NCI-H2029 treated with DMSO at 0.1 percent for 48 hours (cell line): Measurements from ENCODE around the gene HABP4.

Experiments
- DNase-seq: peaks from one replicate; lab custom pipeline; 2025; lab: John Stamatoyannopoulos, UW

HABP4 gene, protein sequence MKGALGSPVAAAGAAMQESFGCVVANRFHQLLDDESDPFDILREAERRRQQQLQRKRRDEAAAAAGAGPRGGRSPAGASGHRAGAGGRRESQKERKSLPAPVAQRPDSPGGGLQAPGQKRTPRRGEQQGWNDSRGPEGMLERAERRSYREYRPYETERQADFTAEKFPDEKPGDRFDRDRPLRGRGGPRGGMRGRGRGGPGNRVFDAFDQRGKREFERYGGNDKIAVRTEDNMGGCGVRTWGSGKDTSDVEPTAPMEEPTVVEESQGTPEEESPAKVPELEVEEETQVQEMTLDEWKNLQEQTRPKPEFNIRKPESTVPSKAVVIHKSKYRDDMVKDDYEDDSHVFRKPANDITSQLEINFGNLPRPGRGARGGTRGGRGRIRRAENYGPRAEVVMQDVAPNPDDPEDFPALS

DNA sequence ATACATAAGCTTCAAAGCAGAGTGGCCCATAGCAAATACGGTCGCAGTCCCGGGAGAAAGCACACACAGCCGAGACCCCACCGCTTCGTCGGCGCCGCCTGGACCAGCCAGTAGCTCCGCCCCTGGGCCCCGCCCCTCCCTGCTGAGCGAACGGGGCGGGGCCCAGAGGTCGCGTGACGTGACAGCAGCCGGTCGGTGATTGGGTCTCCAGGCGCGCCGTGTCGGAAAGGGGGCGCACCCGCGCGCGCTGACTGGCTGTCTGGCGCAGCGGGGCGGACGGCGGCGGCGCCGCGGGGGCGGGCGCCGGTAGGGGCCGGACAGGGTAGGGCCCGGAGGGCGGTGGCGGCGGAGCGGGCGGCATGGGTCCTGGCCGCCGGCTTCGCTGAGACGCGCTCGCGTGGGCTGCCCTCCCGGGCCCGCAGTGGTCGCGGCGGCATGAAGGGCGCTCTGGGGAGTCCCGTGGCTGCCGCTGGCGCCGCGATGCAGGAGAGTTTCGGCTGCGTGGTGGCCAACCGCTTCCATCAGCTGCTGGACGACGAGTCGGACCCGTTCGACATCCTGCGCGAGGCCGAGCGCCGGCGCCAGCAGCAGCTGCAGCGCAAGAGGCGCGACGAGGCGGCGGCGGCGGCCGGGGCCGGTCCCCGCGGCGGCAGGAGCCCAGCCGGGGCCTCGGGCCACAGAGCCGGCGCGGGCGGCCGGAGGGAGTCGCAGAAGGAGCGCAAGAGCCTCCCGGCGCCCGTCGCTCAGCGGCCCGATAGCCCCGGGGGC, at the start of gene HABP4:
HABP4 (plus strand) TSS at position 325 of the 768 bp plus-strand sequence; CDS start at position 436, 111 bp downstream.
- DNase-seq: peak; percentile 81

DNA sequence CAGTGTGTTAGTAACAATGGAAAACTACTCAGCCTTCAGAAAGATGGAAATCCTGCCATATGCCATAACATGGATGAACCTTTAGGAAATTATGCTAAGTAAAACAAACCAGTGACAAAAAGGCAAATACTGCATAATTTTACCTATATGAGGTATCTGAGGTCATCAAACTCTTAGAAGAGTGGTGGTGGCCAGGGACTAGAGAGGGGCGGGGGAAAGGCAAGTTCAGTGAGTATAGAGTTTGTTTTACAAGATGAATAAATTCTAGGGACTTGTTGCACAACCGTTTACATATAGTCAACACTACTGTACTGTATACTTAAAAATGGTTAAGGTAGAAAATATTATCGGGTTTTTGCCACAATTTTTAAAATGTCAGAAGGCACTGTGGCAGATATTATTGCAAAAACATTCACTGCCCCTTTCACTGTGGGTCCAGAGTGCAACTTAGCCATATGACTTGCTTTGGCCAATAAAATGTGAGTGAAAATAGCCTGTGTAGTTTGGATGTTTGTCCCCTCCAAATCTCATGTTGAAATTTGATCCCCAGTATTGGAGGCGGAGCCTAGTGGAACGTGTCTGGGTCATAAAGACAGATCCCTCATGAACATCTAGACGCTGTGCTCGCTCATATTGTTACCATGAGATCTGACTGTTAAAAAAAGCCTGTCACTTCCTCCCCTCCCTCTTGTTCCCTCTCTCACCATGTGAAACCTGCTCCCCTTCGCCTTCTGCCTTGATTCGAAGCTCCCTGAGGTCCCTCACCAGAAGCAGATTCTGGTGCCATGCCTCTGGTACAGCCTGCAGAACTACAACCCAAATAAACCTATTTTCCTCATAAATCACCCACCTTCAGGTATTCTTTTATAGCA, 41.3 kb upstream of the HABP4 start:
- DNase-seq: no peak

DNA sequence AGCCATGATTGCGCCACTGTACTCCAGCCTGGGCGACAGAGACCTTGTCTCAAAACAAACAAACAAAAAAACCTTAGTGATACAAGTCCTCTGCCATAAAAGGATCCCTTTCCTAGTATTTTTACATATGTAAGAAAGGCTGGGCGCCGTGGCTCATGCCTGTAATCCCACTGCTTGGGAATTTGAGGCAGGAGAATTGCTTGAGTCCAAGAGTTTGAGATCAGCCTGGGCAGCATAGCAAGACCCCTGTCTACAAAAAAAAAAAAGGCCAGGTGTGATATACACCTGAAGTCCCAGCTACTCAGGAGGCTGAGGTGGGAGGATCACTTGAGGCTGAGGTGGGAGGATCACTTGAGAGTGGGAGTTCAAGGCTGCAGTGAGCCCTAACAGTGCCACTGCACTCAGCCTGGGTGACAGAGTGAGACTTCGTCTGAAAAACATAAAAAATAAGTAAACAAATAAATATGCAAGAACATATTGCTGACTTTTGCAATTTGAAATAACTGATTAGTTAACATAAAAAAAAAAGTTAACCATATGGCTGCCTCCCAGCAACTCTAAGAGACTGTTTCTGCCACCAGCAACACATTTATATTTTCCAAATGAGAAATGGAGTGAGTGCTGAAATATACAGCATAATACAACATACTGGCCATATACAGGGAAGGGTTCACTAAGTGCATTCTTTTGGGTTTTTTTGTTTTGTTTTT, 38.7 kb upstream of the HABP4 start:
- no peak for DNase-seq

DNA sequence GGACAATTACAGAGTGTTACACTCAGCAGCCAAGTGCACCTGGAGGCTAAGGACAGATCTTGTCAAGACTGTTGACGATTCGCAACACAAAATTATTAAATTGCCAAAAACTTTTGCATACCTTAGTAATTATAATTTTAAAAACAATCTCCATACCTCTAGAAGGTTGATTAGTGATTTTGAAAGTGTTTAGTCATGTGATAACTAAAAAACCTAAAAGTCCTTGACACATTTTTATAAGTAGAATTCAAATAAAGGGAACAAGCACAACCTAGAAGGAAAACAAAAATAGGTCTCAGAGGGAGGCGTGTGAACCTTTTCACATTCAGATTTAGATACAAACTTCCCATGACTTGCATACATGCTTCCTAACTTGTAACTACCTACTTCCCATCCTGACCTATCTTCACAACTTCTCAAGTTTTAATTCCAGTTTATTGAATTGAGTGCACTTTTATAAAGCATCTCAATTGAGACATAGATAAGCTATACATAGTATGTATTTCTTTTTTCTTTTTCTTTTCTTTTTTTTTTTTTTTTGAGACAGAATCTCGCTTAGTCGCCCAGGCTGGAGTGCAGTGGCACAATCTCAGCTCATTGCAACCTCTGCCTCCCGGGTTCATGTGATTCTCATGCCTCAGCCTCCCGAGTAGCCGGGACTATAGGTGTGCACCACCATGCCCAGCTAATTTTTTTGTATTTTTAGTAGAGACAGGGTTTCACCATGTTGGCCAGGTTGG, 37.6 kb upstream of the HABP4 start:
- DNase-seq: no peak

DNA sequence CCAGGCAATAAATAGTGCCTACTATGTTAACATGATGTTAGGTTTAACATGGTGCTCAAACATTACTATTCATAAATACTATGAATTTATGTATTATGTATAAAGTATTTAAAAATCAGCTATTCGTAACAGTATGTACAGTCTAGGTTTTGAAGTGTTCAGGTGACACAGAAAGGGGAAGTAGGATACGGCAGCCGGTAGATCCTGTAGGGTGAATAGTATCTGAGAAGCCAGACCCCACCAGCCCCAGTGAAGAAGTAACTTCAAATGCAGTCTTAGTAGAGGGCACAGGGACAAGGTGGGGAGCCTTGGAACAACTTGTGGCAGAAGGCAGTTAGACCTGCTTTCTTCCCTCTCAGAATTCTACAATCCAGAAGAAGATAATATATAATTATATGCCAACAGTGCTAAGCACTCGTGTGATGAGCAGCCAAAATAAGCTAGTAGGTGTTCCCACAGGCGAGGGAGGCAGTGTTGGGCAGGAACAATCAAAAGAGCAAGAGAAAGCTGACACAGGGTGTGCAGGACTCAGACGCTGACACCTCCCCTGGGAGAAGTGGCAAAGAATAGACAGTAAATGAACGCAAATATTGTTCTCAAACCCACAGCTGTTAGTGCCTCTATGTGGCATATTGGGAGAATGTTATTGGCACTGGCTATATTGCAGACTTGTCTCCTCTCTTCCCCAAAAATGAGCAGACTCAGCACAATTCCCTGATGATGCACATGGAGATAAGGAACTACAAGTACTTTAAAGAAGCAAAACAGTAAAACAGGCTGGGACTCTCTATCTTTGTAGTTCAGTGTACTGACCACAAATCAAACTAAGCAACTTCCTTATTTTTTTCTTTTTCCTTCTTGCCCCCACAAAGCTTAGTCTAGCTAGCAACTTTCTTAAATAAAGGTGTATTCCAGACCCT, 36.4 kb upstream of the HABP4 start:
- DNase-seq: no peak

DNA sequence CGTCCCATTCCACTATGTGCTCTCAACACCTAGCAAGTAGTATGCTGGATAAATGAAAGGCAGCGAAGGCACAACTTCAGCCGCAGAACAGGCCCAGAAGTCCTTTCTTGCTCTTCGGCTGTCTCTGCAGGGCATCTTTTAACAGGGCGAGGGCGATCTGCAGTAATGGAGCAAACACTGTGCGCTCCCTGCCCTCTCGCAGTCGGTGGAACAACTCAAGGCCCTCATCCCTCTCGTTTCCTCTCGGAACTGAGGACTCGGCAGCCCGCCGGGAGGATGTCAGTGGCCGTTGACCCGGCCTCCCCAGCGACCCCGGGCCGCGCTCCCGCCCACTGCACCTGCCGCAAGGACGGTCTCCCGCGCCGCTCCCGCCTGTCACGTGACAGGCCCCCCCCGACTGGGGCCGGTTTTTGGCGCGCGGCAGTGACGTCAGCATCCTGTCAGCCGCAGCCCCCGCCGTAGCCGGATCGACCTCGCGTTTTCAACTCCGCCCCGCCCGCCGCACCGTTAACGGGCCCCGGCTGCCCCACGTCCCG, 32.9 kb upstream of the HABP4 start:
- DNase-seq: peak; percentile 44

DNA sequence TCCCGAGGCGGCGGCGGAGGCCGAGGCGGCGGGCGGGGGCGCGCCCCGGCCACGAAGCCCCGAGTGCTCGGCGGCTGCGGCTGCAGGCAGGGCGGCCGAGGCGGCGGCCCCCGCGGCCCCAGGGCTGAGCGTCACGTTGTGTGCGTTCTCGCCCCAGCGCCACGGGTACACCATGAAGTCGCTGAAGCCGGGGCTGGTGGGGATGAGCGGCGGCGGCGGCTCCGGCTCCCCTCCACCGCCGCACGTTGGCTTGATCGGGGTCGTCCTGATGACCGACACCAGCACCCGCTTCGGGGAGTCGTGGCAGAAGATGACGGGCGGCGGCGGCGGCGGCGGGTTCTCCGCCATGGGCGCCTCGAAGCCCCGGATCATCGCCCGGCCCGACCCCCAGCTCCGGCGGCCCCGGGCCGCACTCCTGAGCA, 32.3 kb upstream of the HABP4 start:
- no peak for DNase-seq

DNA sequence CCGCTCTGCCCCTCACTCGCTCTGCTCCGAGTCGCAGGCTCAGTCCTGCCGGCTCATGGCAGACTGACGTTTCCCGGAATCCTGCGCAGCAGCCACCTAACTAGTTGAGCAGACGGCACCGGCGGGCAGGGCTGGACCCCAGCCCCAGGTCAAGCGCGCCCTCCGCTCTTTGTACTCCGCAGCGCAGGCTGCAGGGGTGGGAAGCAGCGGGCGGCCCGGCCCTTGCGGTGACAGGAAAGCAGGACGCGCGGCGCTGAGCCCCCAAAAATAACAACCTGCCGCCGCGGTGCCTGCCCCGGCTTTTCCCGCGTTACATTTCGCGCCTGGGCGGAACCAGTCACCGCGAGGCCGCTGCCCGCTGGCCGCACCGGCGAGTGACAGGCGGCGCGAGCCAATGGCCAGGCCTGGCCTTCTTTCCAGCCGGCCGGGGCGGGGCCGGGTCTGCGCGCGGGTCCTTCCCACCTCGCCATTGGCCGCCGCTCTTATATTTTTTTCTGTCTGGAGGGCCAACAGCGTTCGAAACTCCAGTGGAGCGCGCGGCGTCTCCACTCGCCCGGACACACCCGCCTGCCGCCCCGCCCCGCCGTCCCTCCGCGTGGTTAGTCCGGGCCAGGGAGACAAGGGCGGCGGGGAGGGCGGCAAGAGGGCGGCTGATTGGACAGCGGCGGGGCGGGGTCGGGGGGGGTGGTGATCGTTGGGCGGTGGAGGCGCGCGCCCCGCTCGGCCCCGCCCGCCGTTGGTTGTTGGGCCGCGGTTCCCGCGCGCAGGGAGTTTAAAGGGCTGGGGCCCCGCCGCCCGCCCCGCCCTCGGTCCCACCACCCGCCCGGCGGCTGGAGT, 31.7 kb upstream of the HABP4 start, which contains the start of gene ZNF367:
ZNF367 (minus strand) TSS at position 288 of the 837 bp plus-strand sequence. CDS start 338 bp downstream, outside the sequence.
- peak; percentile 88 for DNase-seq

DNA sequence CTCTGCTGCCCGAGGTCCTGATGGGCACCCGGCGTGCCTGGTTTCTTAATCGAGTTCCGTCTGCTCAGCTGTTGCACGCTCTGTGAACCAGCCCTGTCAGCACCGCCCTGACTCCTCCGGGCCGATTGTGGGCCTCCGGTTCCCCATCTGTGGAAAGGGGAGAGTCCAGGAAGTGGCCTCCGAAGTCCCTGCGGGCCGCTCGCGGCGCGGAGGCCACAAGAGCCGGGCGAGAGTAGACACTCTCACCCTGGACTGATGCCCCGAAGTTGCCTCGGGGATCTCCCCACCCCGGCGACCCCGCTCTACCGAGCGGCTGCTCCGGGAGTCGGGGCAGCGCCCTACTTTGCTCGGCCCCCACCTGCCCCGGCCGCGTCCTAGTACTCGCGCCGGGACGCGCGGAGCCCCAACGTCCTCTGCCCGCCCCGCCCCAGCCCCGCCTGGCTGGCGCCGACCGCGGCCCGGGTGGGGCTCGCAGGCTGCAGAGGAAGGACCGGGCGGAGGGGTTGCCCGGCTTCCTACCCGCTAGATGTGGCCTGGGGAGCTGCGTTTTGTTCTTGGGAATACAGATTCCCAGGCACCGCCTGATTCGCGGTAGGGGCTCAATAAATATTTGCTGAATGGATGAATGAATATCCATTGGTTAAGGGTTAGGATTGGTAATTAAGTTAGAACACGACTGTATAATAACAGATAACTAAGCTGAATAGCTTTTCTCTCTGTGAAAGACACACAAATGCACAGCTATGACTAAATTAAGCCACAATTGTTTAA, 30.9 kb upstream of the HABP4 start:
- DNase-seq: peak; percentile 33

DNA sequence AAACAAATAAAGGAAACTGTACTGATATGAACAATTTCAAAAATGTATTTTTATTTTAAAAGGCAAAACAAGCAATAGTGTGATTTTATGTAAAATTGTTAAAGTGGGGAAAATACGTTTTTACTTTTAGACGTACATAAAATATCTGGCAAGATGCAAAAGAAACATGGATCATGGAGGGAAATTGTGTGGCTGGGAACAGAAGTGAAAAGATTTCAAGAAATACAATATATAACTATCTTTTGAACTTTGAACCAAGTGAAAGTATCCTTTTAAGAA, 30.3 kb upstream of the HABP4 start:
- no peak for DNase-seq

DNA sequence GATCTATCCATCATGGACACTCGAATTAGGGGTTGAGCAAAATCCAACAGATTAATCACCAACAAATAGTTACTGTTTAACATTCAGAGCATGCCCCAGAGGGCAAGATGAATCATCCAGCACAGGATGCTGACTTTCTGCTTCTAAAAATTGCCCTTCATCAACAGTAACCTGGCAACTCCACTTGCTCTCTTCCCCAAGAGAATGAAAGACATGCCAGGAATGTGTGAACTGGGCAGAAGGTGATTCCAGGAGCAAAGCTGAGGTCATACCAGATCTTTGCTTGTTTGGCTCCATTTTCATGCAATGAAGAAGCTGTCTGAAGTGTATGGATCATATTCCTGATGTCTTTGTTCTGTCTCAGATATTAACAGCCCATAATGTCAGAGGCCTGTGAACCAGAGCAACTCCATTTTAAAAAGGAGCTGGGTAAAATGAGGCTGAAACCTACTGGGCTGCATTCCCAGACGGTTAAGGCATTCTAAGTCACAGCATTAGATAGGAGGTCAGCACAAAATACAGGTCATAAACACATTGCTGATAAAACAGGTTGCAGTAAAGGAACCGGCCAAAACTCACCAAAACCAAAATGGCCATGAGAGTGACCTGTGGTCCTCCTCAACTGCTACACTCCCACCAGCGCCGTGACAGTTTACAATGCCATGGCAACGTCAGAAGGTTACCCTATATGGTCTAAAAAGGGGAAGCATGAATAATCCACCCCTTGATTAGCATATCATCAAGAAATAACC, 29.3 kb upstream of the HABP4 start:
- DNase-seq: no peak

DNA sequence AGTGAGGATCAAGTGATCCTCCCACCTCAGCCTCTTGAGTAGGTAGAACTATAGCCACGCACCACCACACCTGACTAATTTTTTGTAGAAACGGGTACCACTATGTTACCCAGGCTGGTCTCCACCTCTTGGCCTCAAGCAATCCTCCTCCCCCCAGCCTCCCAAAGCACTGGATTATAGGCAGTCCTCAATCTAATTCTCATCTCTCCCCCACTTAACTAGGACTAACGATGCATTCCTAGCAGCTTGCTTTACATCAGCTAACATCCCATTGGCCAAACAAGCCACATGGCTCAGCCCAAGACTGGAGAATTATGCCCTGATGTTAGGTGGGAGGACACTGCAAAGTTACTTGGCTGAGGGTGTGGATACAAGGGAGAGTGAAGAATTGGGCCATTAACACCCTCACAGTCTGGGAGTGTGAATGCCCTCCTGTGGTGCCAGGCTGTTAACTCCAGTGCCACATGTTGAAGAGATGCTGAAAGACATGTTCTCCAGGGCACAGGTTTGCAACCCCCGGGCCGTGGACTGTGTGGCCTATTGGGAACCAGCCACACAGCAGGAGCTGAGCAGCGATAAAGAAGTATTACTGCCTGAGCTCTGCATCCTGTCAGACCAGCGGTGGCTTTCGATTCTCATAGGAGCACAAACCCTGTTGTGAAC, 26.5 kb upstream of the HABP4 start:
- DNase-seq: no peak

DNA sequence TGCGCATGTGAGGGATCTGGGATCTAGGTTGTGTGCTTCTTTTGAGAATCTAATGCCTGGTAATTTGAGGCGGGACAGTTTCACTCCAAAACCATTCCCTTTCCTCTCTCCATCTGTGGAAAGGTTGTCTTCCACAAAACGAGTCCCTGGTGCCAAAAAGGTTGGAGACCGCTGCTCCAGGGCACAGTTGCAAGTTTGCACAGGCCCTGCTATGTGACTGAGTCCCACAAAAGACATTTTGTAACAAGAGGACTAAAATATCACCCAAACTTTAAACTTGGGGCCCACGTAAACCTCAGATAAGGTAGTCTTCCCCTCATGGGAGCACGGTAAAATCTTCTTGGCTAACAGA, 26.0 kb upstream of the HABP4 start:
- no peak for DNase-seq

DNA sequence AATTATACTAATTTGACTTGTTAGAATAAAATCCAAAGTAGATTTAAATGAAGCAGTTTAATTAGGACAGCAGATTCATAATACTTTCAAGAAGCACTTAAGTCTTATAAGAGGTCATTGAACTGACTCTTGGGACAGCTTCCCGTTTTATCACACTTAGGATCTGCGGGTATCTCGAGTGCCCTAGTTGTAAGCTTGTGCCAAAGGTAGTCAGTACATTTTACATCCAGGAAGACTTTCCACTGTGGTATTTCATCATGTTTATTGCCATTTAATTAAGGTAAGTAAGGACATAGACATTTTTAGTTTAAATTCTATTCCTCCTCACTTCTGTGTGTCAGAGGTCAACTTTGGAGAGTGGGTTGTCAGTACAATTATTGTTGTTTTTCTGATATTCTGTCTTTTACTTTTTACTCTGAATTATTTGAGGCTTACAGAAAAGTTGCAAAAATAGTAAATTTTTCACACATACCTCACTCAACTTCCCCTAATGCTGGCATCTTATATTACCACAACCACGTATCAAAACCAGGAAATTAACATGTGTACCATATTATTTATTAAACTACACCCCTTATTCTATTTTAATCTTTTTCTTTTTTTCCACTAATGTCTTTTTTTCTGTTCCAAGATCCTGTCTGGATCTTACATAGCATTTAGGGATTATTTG, 24.3 kb upstream of the HABP4 start:
- no peak for DNase-seq

DNA sequence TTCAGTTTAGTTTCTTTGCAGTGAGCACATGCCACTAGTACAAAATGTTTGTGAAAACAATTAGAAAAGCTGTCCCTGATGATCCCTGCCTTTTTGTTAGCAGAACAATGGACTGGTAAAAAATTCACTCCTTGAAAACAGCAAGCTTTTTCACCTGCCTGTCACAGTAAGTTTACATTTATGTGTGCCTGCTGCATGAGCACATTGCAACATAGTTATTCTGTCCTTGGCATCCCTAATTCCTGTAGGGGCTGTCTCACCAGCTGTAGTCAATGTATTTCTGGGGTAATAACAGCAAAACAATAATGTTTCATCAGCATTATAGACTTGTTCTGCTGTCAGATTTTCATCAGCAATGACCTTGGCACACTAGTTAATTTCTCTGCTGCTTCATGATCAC, 20.2 kb upstream of the HABP4 start:
- no peak for DNase-seq

DNA sequence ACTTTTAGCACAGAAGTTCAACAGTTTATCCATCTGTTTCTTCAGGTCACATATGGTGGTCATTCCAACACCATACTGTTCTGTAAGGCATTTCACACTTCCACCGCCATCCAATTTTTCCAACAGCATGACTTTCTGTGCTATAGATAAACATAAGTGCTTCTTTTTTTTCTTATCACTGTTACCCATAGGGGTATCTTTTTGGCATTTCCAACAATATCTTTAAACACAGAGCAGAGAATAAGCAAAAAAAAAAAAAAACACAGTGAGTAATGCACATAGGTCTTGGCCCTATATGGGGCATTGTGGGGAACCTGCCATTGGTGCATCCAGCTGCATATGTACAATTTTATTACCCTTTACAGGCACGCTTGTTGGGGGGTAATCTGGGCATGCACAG, 19.6 kb upstream of the HABP4 start:
- no peak for DNase-seq
